Left forelimb (tissue), 1 donor: Measurements from ENCODE around the gene MEIS1.

ENCODE experiments used
- DNase-seq: peaks from one replicate; pipeline ENCODE4 v3.0.0-alpha.2; 2018; ENCODE audit warnings: low spot score

The MEIS1 gene

GRCh38 chr2:66431846-66432587, 2.9 kb upstream of the MEIS1 start:
- DNase-seq = no peak

- DNase-seq = peak; percentile 94
Observed at GRCh38 chr2:66432801-66433694, 1.9 kb upstream of the MEIS1 start.

- no peak for DNase-seq
Observed at GRCh38 chr2:66433695-66433944, 1.3 kb upstream of the MEIS1 start.

GRCh38 chr2:66433945-66434678, 813 bp upstream of the MEIS1 start:
- peak; percentile 85 for DNase-seq

GRCh38 chr2:66435549-66435875, 587 bp downstream of the MEIS1 start:
- no peak for DNase-seq

GRCh38 chr2:66435963-66436362, 1.0 kb downstream of the MEIS1 start:
- no peak for DNase-seq

- DNase-seq = no peak
Observed at GRCh38 chr2:66436581-66437001, 1.7 kb downstream of the MEIS1 start.

GRCh38 chr2:66437109-66437690, 2.3 kb downstream of the MEIS1 start:
- no peak for DNase-seq

- DNase-seq = no peak
Observed at GRCh38 chr2:66437691-66438497, 3.0 kb downstream of the MEIS1 start.

- no peak for DNase-seq
Observed at GRCh38 chr2:66438498-66438833, 3.5 kb downstream of the MEIS1 start.

- DNase-seq = no peak
Observed at GRCh38 chr2:66438891-66439811, 4.2 kb downstream of the MEIS1 start.

GRCh38 chr2:66439812-66440542, 5.1 kb downstream of the MEIS1 start:
- no peak for DNase-seq

- DNase-seq = no peak
Observed at GRCh38 chr2:66440708-66441497, 6.0 kb downstream of the MEIS1 start.

GRCh38 chr2:66441581-66442320, 6.8 kb downstream of the MEIS1 start:
- no peak for DNase-seq

- DNase-seq = no peak
Observed at GRCh38 chr2:66442516-66443185, 7.7 kb downstream of the MEIS1 start.

GRCh38 chr2:66443186-66443978, 8.5 kb downstream of the MEIS1 start:
- DNase-seq = no peak
